CD4-positive, CD25-positive, alpha-beta regulatory T cell (primary cell): Measurements from ENCODE around the gene SMIM3. TPM values are rescaled to one million over a fixed set of nuclear protein-coding genes. Genes with fewer than 3 reads are reported as not detected.
A peak's percentile ranks its signal among the peaks of the same experiment; 100 is the strongest.
"Not testable (repeated sequence)": the region's sequence is repeated elsewhere in the genome, so short reads cannot be mapped to it uniquely, and the experiment has no call there.

Source experiments
- ATAC-seq, 2 donors: fragments of 150-1000 bp; cut with Tn5 transposase; one replicate each; pipeline ENCODE4 v1.10.0; 2021; ENCODE audit warnings: low read depth in 2 of 2, moderate number of reproducible peaks in 2 of 2, moderate library complexity in 1 of 2
- DNase-seq, 3 donors: peaks; one replicate each; pipeline versions ENCODE4 v3.0.0 to v3.0.0-alpha.2; 2012 to 2022; ENCODE audit warnings: mixed read lengths in 1 of 3
- H3K27ac ChIP-seq: one replicate; pipeline ENCODE4 v1.7.0; 2013; ENCODE audit warnings: mild to moderate bottlenecking, low read length; ENCODE audit not compliant: insufficient read depth, poor library complexity, severe bottlenecking
- H3K27me3 ChIP-seq: one replicate; pipeline ENCODE4 v1.7.0; 2013; ENCODE audit warnings: low read length; ENCODE audit not compliant: control insufficient read depth, insufficient read depth
- H3K36me3 ChIP-seq: one replicate; pipeline ENCODE4 v1.7.0; 2013; ENCODE audit warnings: mild to moderate bottlenecking, low read length, moderate library complexity; ENCODE audit not compliant: control insufficient read depth, insufficient read depth
- H3K4me1 ChIP-seq: 2 replicates; pipeline ENCODE4 v1.7.0; 2013; ENCODE audit warnings: mild to moderate bottlenecking, low read length; ENCODE audit not compliant: insufficient read depth, control insufficient read depth, poor library complexity, severe bottlenecking
- H3K4me3 ChIP-seq: one replicate; pipeline ENCODE4 v1.7.0; 2013; ENCODE audit warnings: low read depth, mild to moderate bottlenecking, low read length, moderate library complexity
- H3K9me3 ChIP-seq, 2 experiments: 1 replicate in 1 of 2; 2 replicates in 1 of 2; pipeline ENCODE4 v1.7.0; 2013; ENCODE audit warnings: low read length in 2 of 2, mild to moderate bottlenecking in 1 of 2, moderate library complexity in 1 of 2; ENCODE audit not compliant: control insufficient read depth in 2 of 2
- H3K27ac Mint-ChIP-seq, 3 donors: one replicate each; pipeline ENCODE4 v1.8.0; 2020 to 2022; ENCODE audit warnings: mild to moderate bottlenecking in 3 of 3, mixed read lengths in 3 of 3, moderate library complexity in 2 of 3
- H3K27me3 Mint-ChIP-seq: one replicate; pipeline ENCODE4 v1.8.0; 2022; ENCODE audit warnings: mild to moderate bottlenecking, mixed read lengths
- H3K36me3 Mint-ChIP-seq: one replicate; pipeline ENCODE4 v1.8.0; 2020; ENCODE audit warnings: mixed read lengths
- H3K4me1 Mint-ChIP-seq, 4 donors: one replicate each; pipeline ENCODE4 v1.8.0; 2020 to 2022; ENCODE audit warnings: mixed read lengths in 4 of 4, mild to moderate bottlenecking in 1 of 4
- H3K4me3 Mint-ChIP-seq, 4 donors: one replicate each; pipeline ENCODE4 v1.8.0; 2020 to 2022; ENCODE audit warnings: mild to moderate bottlenecking in 4 of 4, mixed read lengths in 4 of 4, moderate library complexity in 3 of 4
- H3K9me3 Mint-ChIP-seq, 7 donors: one replicate each; pipeline ENCODE4 v1.8.0; 2020 to 2022; ENCODE audit warnings: mixed read lengths in 7 of 7, mild to moderate bottlenecking in 3 of 7, moderate library complexity in 2 of 7
- polyA plus RNA-seq, 4 donors: library from polyadenylated mRNA; unstranded; fragments of 300-500 nt; fragmentation: Illumina TruSeq; gene quantifications; one replicate each; pipeline ENCODE4 v1.2.3, GENCODE V29; 2021
- total RNA-seq: library from RNA; stranded (reverse); gene quantifications from one replicate; pipeline ENCODE4 v1.2.3, GENCODE V29; 2022

Gene SMIM3
- total and polyA plus RNA-seq, 5 donors from 2014 or later: 3.7 to 12.2 (median 5.5) TPM

GRCh38 chr5:150801117-150801927 is 22.8 kb downstream of the SMIM3 start:
- peaks cover 11% of the 10 kb centered on the region for H3K27me3 ChIP-seq

DNA sequence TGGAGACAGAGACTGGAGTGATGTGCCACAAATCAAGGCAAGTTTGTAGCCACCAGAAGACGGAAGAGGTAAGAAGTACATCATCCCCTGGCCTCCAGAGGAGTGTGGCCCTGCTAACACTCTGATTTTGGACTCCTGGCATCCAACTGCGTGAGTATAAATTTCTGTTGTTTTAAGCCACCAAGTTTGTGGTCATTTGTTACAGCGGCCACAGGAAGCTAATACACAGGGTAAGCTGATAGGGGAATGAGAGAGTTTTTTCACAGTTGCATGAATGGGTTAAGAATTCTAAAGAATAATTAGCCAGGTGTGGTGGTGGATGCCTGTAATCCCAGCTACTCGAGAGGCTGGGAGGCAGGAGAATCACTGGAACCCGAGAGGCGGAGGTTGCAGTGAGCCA is 25.8 kb downstream of the SMIM3 start:
- Histone ChIP-seq H3K27me3 (peaks cover 14% of the 10 kb centered on the region), H3K4me1 (no peaks in the 10 kb centered on the region), H3K9me3 (peaks cover 0 to 3% of the 10 kb centered on the region in 2 experiments), H3K27ac (no peak overlapping the region), H3K36me3 (no peaks in the 10 kb centered on the region), H3K4me3 (no peak overlapping the region)
- peaks cover 42% of the 10 kb centered on the region for H3K27me3 Mint-ChIP-seq
- peaks cover 0 to 5% (median 2%) of the 10 kb centered on the region in 4 donors for H3K4me1 Mint-ChIP-seq
- no peak for DNase-seq
- no peak overlapping the region for H3K27ac Mint-ChIP-seq
- ATAC-seq: no peak
- no peak overlapping the region for H3K4me3 Mint-ChIP-seq
- no peaks in the 10 kb centered on the region for H3K36me3 Mint-ChIP-seq
- peaks cover 0 to 3% (median 0%) of the 10 kb centered on the region in 7 donors for H3K9me3 Mint-ChIP-seq

More at GRCh38 chr5:150801117-150801927, 22.8 kb downstream of the SMIM3 start:
- Mint-ChIP-seq H3K27me3 (peaks cover 26% of the 10 kb centered on the region), H3K36me3 (peaks cover 7% of the 10 kb centered on the region), H3K27ac (no peak overlapping the region), H3K4me1 (peaks cover 0 to 5% (median 2%) of the 10 kb centered on the region in 4 donors), H3K9me3 (peaks cover 0 to 3% (median 0%) of the 10 kb centered on the region in 7 donors), H3K4me3 (no peak overlapping the region)
- peak in 2 of 3 donors; percentile 47 to 59 for DNase-seq
- Histone ChIP-seq H3K27ac (no peak overlapping the region), H3K4me3 (no peak overlapping the region), H3K9me3 (peaks cover 0 to 3% of the 10 kb centered on the region in 2 experiments), H3K36me3 (no peaks in the 10 kb centered on the region), H3K4me1 (no peaks in the 10 kb centered on the region)
- ATAC-seq: peak in 1 of 2 donors; percentile 39

- Mint-ChIP-seq H3K4me3 (no peak overlapping the region), H3K4me1 (no peaks in the 10 kb centered on the region), H3K36me3 (no peaks in the 10 kb centered on the region), H3K27me3 (peaks cover 35% of the 10 kb centered on the region), H3K27ac (no peak overlapping the region), H3K9me3 (peaks cover 0 to 4% (median 0%) of the 10 kb centered on the region in 7 donors)
- H3K9me3 ChIP-seq: peaks cover 0 to 3% of the 10 kb centered on the region in 2 experiments
- no peak overlapping the region for H3K27ac ChIP-seq
- no peak for ATAC-seq
- H3K36me3 ChIP-seq: no peaks in the 10 kb centered on the region
- H3K27me3 ChIP-seq: peaks cover 12% of the 10 kb centered on the region
- H3K4me3 ChIP-seq: no peak overlapping the region
- no peak for DNase-seq
- H3K4me1 ChIP-seq: no peaks in the 10 kb centered on the region
Measured at GRCh38 chr5:150809363-150809762, 30.8 kb downstream of the SMIM3 start.

GRCh38 chr5:150815010-150815409 is 36.5 kb downstream of the SMIM3 start:
- Histone ChIP-seq H3K36me3 (no peaks in the 10 kb centered on the region), H3K4me3 (no peak overlapping the region), H3K27me3 (peaks cover 4% of the 10 kb centered on the region), H3K4me1 (no peaks in the 10 kb centered on the region), H3K9me3 (peaks cover 9 to 17% of the 10 kb centered on the region in 2 experiments), H3K27ac (no peak overlapping the region)
- DNase-seq (no peak), ATAC-seq (no peak)
- H3K27me3 Mint-ChIP-seq: peaks cover 18% of the 10 kb centered on the region
- no peaks in the 10 kb centered on the region for H3K4me1 Mint-ChIP-seq
- no peak overlapping the region for H3K27ac Mint-ChIP-seq
- no peaks in the 10 kb centered on the region for H3K36me3 Mint-ChIP-seq
- no peak overlapping the region for H3K4me3 Mint-ChIP-seq
- H3K9me3 Mint-ChIP-seq: peaks cover 0 to 23% (median 8%) of the 10 kb centered on the region in 7 donors

DNA sequence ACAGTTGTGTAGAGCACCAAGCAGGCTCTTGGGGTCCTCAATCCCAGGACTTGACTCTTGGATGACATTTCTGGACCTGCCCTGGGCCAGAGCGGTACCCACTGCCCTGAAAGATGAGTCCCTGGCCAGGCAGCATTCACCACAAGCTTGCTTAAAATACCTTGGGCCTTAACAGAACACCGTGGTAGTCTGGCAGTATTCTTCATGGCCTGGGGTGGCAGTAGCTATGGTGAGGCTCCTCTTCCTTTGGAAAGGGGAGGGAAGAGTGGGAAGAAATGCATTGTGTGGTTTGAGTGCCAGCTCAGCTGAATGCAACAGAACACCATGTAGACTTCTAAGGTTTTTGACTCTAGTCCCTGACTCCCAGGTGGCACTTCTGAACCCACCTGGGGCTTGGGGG is 38.4 kb downstream of the SMIM3 start:
- H3K36me3 Mint-ChIP-seq: no peaks in the 10 kb centered on the region
- peaks cover 0 to 26% (median 12%) of the 10 kb centered on the region in 7 donors for H3K9me3 Mint-ChIP-seq
- H3K27ac Mint-ChIP-seq: peak overlapping the region in 1 of 3 donors; percentile 39
- H3K27me3 ChIP-seq: peaks cover 4% of the 10 kb centered on the region
- peaks cover 33% of the 10 kb centered on the region for H3K27me3 Mint-ChIP-seq
- no peak for ATAC-seq
- H3K4me3 Mint-ChIP-seq: no peak overlapping the region
- H3K27ac ChIP-seq: no peak overlapping the region
- DNase-seq: no peak
- no peaks in the 10 kb centered on the region for H3K4me1 ChIP-seq
- H3K4me3 ChIP-seq: no peak overlapping the region
- H3K4me1 Mint-ChIP-seq: no peaks in the 10 kb centered on the region
- no peaks in the 10 kb centered on the region for H3K36me3 ChIP-seq
- H3K9me3 ChIP-seq: peaks cover 9 to 17% of the 10 kb centered on the region in 2 experiments

DNA sequence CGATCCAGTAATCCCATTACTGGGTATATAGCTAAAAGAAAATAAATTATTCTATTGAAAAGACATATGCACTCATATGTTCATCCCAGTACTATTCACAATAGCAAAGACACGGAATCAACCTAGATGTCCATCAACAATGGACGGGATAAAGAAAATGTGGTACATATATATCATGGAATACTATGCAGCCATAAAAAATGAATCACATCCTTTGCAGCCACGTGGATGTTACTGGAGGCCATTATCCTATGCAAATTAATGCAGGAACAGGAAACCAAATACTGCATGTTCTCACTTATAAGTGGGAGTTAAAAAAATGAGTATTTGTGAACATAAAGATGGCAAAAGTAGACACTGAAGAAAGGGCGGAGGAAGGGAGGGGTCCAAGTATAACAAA is 51.2 kb downstream of the SMIM3 start:
- ATAC-seq: no peak

DNA sequence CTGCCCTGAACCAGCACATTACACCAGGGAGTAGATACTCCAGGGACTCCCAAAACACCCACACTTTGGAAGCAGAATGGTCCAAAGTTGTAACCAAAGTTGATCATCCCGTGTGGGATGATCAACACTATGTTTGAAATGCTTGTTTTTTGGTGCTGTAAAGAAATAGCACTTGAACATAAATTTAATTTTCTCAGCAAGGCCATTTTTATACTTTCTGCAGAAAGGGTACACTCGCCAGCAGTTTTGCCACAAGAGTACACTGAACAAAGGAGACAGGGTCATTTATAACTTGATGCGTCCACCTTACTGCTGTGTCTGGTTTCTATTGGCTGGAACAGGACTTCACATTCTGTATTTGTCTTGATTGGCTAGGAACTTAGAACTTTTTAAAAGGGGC is 53.3 kb downstream of the SMIM3 start:
- not testable (repeated sequence) for H3K4me1 Mint-ChIP-seq, H3K27me3 ChIP-seq, DNase-seq, H3K27ac Mint-ChIP-seq, H3K36me3 ChIP-seq, H3K4me3 Mint-ChIP-seq, H3K27ac ChIP-seq, H3K4me1 ChIP-seq, H3K4me3 ChIP-seq, H3K36me3 Mint-ChIP-seq, ATAC-seq
- Mint-ChIP-seq H3K27me3 (peaks cover 17% of the 10 kb centered on the region), H3K9me3 (peaks cover 5 to 32% (median 15%) of the 10 kb centered on the region in 7 donors)
- H3K9me3 ChIP-seq: peaks cover 10 to 11% of the 10 kb centered on the region in 2 experiments

More for the DNA sequence above, 51.2 kb downstream of the SMIM3 start:
- Histone ChIP-seq H3K27ac (no peak overlapping the region), H3K4me3 (no peak overlapping the region), H3K9me3 (peaks cover 10 to 11% of the 10 kb centered on the region in 2 experiments), H3K36me3 (no peaks in the 10 kb centered on the region), H3K27me3 (no peaks in the 10 kb centered on the region), H3K4me1 (no peaks in the 10 kb centered on the region)
- no peak for DNase-seq
- Mint-ChIP-seq H3K4me3 (no peak overlapping the region), H3K27ac (no peak overlapping the region), H3K27me3 (peaks cover 21% of the 10 kb centered on the region), H3K9me3 (peaks cover 5 to 32% (median 12%) of the 10 kb centered on the region in 7 donors), H3K36me3 (no peaks in the 10 kb centered on the region), H3K4me1 (no peaks in the 10 kb centered on the region)
